HepG2 (cell line): ENCODE measurements around the gene CAMK1D. TPM values are rescaled to one million over a fixed set of nuclear protein-coding genes. Genes with fewer than 3 reads are reported as not detected.

Experiments
- ATF6 ChIP-seq: sonication (generic); formaldehyde crosslinking; conservative IDR thresholded peaks from 2 replicates; pipeline ENCODE4 v1.4.0; 2020; ENCODE audit warnings: missing genetic modification reagents
- FOXK2 ChIP-seq: fragments of 450-650 bp; IDR thresholded peaks from 2 replicates; pipeline ENCODE4 v1.6.1; 2016
- GATAD2A ChIP-seq: IDR thresholded peaks from 2 replicates; pipeline ENCODE4 v1.6.1; 2016
- KLF6 ChIP-seq: IDR thresholded peaks from 2 replicates; pipeline ENCODE4 v1.8.0; 2016; ENCODE audit warnings: missing biosample characterization, missing genetic modification reagents
- TSC22D2 ChIP-seq: sonication (generic); formaldehyde crosslinking; IDR thresholded peaks from 2 replicates; pipeline ENCODE4 v1.5.1; 2020; ENCODE audit warnings: missing genetic modification reagents, mild to moderate bottlenecking, borderline replicate concordance
- WIZ ChIP-seq: sonication (generic); formaldehyde crosslinking; IDR thresholded peaks from 2 replicates; pipeline ENCODE4 v1.5.1; 2020; ENCODE audit warnings: mild to moderate bottlenecking, missing genetic modification reagents
- ZKSCAN8 ChIP-seq: IDR thresholded peaks from 2 replicates; pipeline ENCODE4 v1.6.1; 2016; ENCODE audit warnings: borderline replicate concordance, missing genetic modification reagents, missing compliant biosample characterization
- polyA plus RNA-seq, 8 experiments: library from polyadenylated mRNA; depleted of rRNA in 3 of 8; stranded (reverse) in 7 of 8; unstranded in 1 of 8; fragments of >200 nt; fragmentation: Illumina TruSeq in 4 of 8; extraction: Trizol in 4 of 8; gene quantifications; 2 replicates each; pipeline versions ENCODE4 v1.2.1 to v1.2.3, GENCODE V29; 2011 to 2016; ENCODE audit warnings: low read depth in 4 of 8, missing spikeins in 1 of 8, mixed read lengths in 1 of 8; ENCODE audit not compliant: insufficient read depth in 1 of 8
- total RNA-seq, 5 experiments: library from RNA; depleted of rRNA; stranded (reverse); fragments of >200 nt; fragmentation: Illumina TruSeq; extraction: Trizol; gene quantifications; 2 replicates each; pipeline ENCODE4 v1.2.3, GENCODE V29; 2016; ENCODE audit warnings: low read depth in 1 of 5
- TF ChIP-seq, protein P1 (sequence below): sonication (generic); formaldehyde crosslinking; IDR thresholded peaks from 2 replicates; pipeline ENCODE4 v1.5.0; 2020; ENCODE audit warnings: mild to moderate bottlenecking, missing genetic modification reagents, moderate library complexity
- TF ChIP-seq, protein P2 (sequence below): sonication (generic); formaldehyde crosslinking; IDR thresholded peaks from 2 replicates; pipeline ENCODE4 v1.5.0; 2020; ENCODE audit warnings: missing genetic modification reagents

Gene CAMK1D
- total and polyA plus RNA-seq, 2 of the 13 experiments (the other 11 are each of a cell fraction or from before 2014, with no cell fraction given), result under 0.01 TPM; not detected in 1

DNA sequence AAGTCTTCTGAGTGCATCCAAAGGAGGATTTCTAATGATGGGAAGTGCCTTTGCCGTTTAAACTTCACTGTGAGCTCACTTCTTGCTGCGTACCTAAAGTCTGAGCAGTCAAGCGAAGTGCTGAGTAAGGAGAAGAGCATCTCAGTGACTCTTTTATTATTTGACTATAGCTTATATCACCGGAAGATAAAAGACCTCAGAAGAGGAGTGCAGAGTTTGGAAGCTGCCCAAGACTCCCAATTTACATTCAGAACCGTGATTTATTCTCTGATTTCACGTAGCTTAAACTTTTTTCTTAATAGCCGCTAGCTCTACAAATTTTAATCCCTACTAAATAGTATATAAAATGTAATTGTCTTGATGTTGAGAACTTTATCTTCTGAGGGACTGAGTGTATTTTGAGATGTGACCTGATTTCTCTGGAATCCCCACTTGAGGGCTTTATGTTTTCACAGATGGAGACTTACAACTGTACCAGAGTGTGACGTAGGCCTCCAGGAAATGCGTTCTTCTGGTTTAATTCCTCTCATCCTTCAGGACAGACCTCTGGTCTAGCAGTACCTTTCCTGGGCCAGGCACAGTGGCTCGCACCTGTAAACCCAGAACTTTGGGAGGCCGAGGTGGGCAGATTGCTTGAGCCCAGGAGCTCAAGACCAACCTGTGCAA is 51.1 kb downstream of the CAMK1D start (continued):
- TF ChIP-seq KLF6 (CRISPR knock-in tag) (no peak), ZKSCAN8 (CRISPR knock-in tag) (no peak), GATAD2A (CRISPR knock-in tag) (no peak), ATF6 (CRISPR knock-in tag) (no peak), FOXK2 (no peak), WIZ (CRISPR knock-in tag) (no peak), TSC22D2 (CRISPR knock-in tag) (no peak)
- TF ChIP-seq, protein P1, sequence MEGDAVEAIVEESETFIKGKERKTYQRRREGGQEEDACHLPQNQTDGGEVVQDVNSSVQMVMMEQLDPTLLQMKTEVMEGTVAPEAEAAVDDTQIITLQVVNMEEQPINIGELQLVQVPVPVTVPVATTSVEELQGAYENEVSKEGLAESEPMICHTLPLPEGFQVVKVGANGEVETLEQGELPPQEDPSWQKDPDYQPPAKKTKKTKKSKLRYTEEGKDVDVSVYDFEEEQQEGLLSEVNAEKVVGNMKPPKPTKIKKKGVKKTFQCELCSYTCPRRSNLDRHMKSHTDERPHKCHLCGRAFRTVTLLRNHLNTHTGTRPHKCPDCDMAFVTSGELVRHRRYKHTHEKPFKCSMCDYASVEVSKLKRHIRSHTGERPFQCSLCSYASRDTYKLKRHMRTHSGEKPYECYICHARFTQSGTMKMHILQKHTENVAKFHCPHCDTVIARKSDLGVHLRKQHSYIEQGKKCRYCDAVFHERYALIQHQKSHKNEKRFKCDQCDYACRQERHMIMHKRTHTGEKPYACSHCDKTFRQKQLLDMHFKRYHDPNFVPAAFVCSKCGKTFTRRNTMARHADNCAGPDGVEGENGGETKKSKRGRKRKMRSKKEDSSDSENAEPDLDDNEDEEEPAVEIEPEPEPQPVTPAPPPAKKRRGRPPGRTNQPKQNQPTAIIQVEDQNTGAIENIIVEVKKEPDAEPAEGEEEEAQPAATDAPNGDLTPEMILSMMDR, result no peak
- TF ChIP-seq, protein P2, sequence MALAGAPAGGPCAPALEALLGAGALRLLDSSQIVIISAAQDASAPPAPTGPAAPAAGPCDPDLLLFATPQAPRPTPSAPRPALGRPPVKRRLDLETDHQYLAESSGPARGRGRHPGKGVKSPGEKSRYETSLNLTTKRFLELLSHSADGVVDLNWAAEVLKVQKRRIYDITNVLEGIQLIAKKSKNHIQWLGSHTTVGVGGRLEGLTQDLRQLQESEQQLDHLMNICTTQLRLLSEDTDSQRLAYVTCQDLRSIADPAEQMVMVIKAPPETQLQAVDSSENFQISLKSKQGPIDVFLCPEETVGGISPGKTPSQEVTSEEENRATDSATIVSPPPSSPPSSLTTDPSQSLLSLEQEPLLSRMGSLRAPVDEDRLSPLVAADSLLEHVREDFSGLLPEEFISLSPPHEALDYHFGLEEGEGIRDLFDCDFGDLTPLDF (CRISPR knock-in tag), result no peak
